HEK293 (cell line): ENCODE results near the gene KLK3.

Experiments
- GLIS1 ChIP-seq: fragments of 450-650 bp; formaldehyde crosslinking; IDR thresholded peaks from 2 replicates; pipeline ENCODE4 v1.5.1; 2016; ENCODE audit warnings: missing biosample characterization, missing genetic modification characterization
- KLF7 ChIP-seq: fragments of 450-650 bp; formaldehyde crosslinking; IDR thresholded peaks from 2 replicates; pipeline ENCODE4 v1.5.1; 2016; ENCODE audit warnings: missing biosample characterization, missing genetic modification characterization, borderline replicate concordance
- MYNN ChIP-seq: fragments of 450-650 bp; formaldehyde crosslinking; IDR thresholded peaks from 2 replicates; pipeline ENCODE4 v1.5.1; 2016; ENCODE audit warnings: missing biosample characterization, missing genetic modification characterization, borderline replicate concordance
- PRDM1 ChIP-seq: fragments of 450-650 bp; formaldehyde crosslinking; IDR thresholded peaks from 2 replicates; pipeline ENCODE4; 2016; ENCODE audit warnings: missing biosample characterization, missing genetic modification characterization
- PRDM6 ChIP-seq: fragments of 450-650 bp; formaldehyde crosslinking; IDR thresholded peaks from 2 replicates; pipeline ENCODE4 v1.5.1; 2017; ENCODE audit warnings: missing biosample characterization, missing genetic modification characterization
- SALL2 ChIP-seq: fragments of 450-650 bp; formaldehyde crosslinking; IDR thresholded peaks from 2 replicates; pipeline ENCODE4 v1.5.0; 2017; ENCODE audit warnings: missing biosample characterization, mild to moderate bottlenecking, missing genetic modification characterization, borderline replicate concordance
- SP2 ChIP-seq: fragments of 450-650 bp; formaldehyde crosslinking; IDR thresholded peaks from 2 replicates; pipeline ENCODE4 v1.5.1; 2016; ENCODE audit warnings: missing biosample characterization, missing genetic modification characterization
- ZBTB8A ChIP-seq: fragments of 450-650 bp; formaldehyde crosslinking; IDR thresholded peaks from 2 replicates; pipeline ENCODE4 v1.5.1; 2016; ENCODE audit warnings: missing biosample characterization, missing genetic modification characterization
- ZFHX2 ChIP-seq: fragments of 450-650 bp; formaldehyde crosslinking; conservative IDR thresholded peaks from 2 replicates; pipeline ENCODE4 v1.5.1; 2016; ENCODE audit warnings: missing biosample characterization, missing genetic modification characterization
- ZNF112 ChIP-seq: fragments of 450-650 bp; formaldehyde crosslinking; IDR thresholded peaks from 2 replicates; pipeline ENCODE4 v1.5.0; 2017; ENCODE audit warnings: missing biosample characterization, missing genetic modification characterization
- ZNF155 ChIP-seq: fragments of 450-650 bp; formaldehyde crosslinking; IDR thresholded peaks from 2 replicates; pipeline ENCODE4 v1.5.1; 2016; ENCODE audit warnings: missing biosample characterization, missing genetic modification characterization
- ZNF18 ChIP-seq: fragments of 450-650 bp; formaldehyde crosslinking; IDR thresholded peaks from 2 replicates; pipeline ENCODE4 v1.5.1; 2016; ENCODE audit warnings: missing biosample characterization, missing genetic modification characterization
- ZNF19 ChIP-seq: fragments of 450-650 bp; formaldehyde crosslinking; IDR thresholded peaks from 2 replicates; pipeline ENCODE4; 2016; ENCODE audit warnings: missing biosample characterization, missing genetic modification characterization, low read depth
- ZNF280D ChIP-seq: fragments of 450-650 bp; formaldehyde crosslinking; IDR thresholded peaks from 2 replicates; pipeline ENCODE4 v1.5.1; 2016; ENCODE audit warnings: missing biosample characterization, missing genetic modification characterization
- ZNF302 ChIP-seq: fragments of 450-650 bp; formaldehyde crosslinking; IDR thresholded peaks from 2 replicates; pipeline ENCODE4 v1.5.1; 2016; ENCODE audit warnings: missing biosample characterization, missing genetic modification characterization, low read depth
- ZNF311 ChIP-seq: fragments of 450-650 bp; formaldehyde crosslinking; IDR thresholded peaks from 2 replicates; pipeline ENCODE4 v1.5.1; 2017; ENCODE audit warnings: missing biosample characterization, missing genetic modification characterization, borderline replicate concordance
- ZNF324 ChIP-seq: fragments of 450-650 bp; formaldehyde crosslinking; IDR thresholded peaks from 2 replicates; pipeline ENCODE4 v1.5.1; 2016; ENCODE audit warnings: missing biosample characterization, missing genetic modification characterization
- ZNF394 ChIP-seq: fragments of 450-650 bp; formaldehyde crosslinking; IDR thresholded peaks from 2 replicates; pipeline ENCODE4 v1.5.1; 2016; ENCODE audit warnings: missing biosample characterization, missing genetic modification characterization, mild to moderate bottlenecking, moderate library complexity, borderline replicate concordance
- ZNF558 ChIP-seq: fragments of 450-650 bp; formaldehyde crosslinking; IDR thresholded peaks from 2 replicates; pipeline ENCODE4 v1.5.1; 2016; ENCODE audit warnings: missing biosample characterization, missing genetic modification characterization
- ZNF600 ChIP-seq: fragments of 450-650 bp; formaldehyde crosslinking; IDR thresholded peaks from 2 replicates; pipeline ENCODE4 v1.5.1; 2016; ENCODE audit warnings: missing biosample characterization, missing genetic modification characterization
- ZNF654 ChIP-seq: fragments of 450-650 bp; formaldehyde crosslinking; IDR thresholded peaks from 2 replicates; pipeline ENCODE4 v1.5.1; 2016; ENCODE audit warnings: low read depth, missing biosample characterization, missing genetic modification characterization
- ZNF704 ChIP-seq: fragments of 450-650 bp; formaldehyde crosslinking; IDR thresholded peaks from 2 replicates; pipeline ENCODE4 v1.5.1; 2016; ENCODE audit warnings: missing biosample characterization, missing genetic modification characterization
- ZNF785 ChIP-seq: fragments of 450-650 bp; formaldehyde crosslinking; IDR thresholded peaks from 2 replicates; pipeline ENCODE4 v1.5.1; 2016; ENCODE audit warnings: missing biosample characterization, missing genetic modification characterization
- TF ChIP-seq, protein P1 (sequence below): fragments of 450-650 bp; formaldehyde crosslinking; IDR thresholded peaks from 2 replicates; pipeline ENCODE4 v1.5.1; 2016; ENCODE audit warnings: missing biosample characterization, missing genetic modification characterization
- TF ChIP-seq, protein P2 (sequence below): fragments of 450-650 bp; formaldehyde crosslinking; IDR thresholded peaks from 2 replicates; pipeline ENCODE4 v1.5.1; 2016; ENCODE audit warnings: missing biosample characterization, missing genetic modification characterization
- TF ChIP-seq, protein P3 (sequence below): fragments of 450-650 bp; formaldehyde crosslinking; IDR thresholded peaks from 2 replicates; pipeline ENCODE4 v1.5.1; 2017; ENCODE audit warnings: missing biosample characterization, missing genetic modification characterization

Gene KLK3

GRCh38 chr19:50837300-50837699 is 17.4 kb upstream of the KLK3 start (continued):
- TF ChIP-seq PRDM6 = no peak
- no peak for TF ChIP-seq SALL2
- TF ChIP-seq ZNF311 (tag by site-specific recombination) = no peak
- TF ChIP-seq, protein P1, sequence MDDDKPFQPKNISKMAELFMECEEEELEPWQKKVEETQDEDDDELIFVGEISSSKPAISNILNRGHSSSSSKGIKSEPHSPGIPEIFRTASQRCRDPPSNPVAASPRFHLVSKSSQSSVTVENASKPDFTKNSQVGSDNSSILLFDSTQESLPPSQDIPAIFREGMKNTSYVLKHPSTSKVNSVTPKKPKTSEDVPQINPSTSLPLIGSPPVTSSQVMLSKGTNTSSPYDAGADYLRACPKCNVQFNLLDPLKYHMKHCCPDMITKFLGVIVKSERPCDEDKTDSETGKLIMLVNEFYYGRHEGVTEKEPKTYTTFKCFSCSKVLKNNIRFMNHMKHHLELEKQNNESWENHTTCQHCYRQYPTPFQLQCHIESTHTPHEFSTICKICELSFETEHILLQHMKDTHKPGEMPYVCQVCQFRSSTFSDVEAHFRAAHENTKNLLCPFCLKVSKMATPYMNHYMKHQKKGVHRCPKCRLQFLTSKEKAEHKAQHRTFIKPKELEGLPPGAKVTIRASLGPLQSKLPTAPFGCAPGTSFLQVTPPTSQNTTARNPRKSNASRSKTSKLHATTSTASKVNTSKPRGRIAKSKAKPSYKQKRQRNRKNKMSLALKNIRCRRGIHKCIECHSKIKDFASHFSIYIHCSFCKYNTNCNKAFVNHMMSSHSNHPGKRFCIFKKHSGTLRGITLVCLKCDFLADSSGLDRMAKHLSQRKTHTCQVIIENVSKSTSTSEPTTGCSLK (tag by site-specific recombination) = no peak
- TF ChIP-seq ZNF19 (tag by site-specific recombination) = no peak
- no peak for TF ChIP-seq ZNF654 (tag by site-specific recombination)
- no peak for TF ChIP-seq KLF7 (tag by site-specific recombination)
- no peak for TF ChIP-seq ZNF155 (tag by site-specific recombination)
- peak; percentile 89 for TF ChIP-seq GLIS1
- no peak for TF ChIP-seq SP2
- TF ChIP-seq, protein P2, sequence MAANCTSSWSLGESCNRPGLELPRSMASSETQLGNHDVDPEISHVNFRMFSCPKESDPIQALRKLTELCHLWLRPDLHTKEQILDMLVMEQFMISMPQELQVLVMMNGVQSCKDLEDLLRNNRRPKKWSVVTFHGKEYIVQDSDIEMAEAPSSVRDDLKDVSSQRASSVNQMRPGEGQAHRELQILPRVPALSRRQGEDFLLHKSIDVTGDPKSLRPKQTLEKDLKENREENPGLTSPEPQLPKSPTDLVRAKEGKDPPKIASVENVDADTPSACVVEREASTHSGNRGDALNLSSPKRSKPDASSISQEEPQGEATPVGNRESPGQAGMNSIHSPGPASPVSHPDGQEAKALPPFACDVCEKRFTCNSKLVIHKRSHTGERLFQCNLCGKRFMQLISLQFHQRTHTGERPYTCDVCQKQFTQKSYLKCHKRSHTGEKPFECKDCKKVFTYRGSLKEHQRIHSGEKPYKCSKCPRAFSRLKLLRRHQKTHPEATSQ (tag by site-specific recombination) = no peak
- TF ChIP-seq ZNF704 = no peak
- TF ChIP-seq ZFHX2 (tag by site-specific recombination) = no peak
- TF ChIP-seq ZNF324 (tag by site-specific recombination) = no peak
- no peak for TF ChIP-seq ZNF394
- TF ChIP-seq ZNF785 (tag by site-specific recombination) = no peak
- TF ChIP-seq ZNF600 = no peak
- no peak for TF ChIP-seq ZNF18 (tag by site-specific recombination)
- TF ChIP-seq ZNF280D (tag by site-specific recombination) = no peak
- no peak for TF ChIP-seq ZBTB8A
- TF ChIP-seq PRDM1 (tag by site-specific recombination) = no peak
- no peak for TF ChIP-seq ZNF558 (tag by site-specific recombination)
- TF ChIP-seq, protein P3, sequence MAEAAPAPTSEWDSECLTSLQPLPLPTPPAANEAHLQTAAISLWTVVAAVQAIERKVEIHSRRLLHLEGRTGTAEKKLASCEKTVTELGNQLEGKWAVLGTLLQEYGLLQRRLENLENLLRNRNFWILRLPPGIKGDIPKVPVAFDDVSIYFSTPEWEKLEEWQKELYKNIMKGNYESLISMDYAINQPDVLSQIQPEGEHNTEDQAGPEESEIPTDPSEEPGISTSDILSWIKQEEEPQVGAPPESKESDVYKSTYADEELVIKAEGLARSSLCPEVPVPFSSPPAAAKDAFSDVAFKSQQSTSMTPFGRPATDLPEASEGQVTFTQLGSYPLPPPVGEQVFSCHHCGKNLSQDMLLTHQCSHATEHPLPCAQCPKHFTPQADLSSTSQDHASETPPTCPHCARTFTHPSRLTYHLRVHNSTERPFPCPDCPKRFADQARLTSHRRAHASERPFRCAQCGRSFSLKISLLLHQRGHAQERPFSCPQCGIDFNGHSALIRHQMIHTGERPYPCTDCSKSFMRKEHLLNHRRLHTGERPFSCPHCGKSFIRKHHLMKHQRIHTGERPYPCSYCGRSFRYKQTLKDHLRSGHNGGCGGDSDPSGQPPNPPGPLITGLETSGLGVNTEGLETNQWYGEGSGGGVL = 0 out of 2 replicates have a peak, but pooled peaks have one; percentile 15
- no peak for TF ChIP-seq MYNN (tag by site-specific recombination)
- TF ChIP-seq ZNF112 = no peak
- TF ChIP-seq ZNF302 (tag by site-specific recombination) = no peak
